Cardiac septum (tissue), 1 donor: ENCODE measurements around the gene USP34. TPM values are rescaled to one million over a fixed set of nuclear protein-coding genes. Genes with fewer than 3 reads are reported as not detected.
A peak's percentile ranks its signal among the peaks of the same experiment; 100 is the strongest.

Source experiments
- DNase-seq: peaks from one replicate; pipeline ENCODE4 v3.0.0-alpha.2; 2020; ENCODE audit warnings: low spot score
- intact Hi-C: fragments of 100-400 bp; cut with DNase I; formaldehyde crosslinking; loops from one replicate; pipeline ENCODE4 v1.14.0; 2022
- total RNA-seq: library from RNA; stranded (reverse); fragmentation: NEBNext Ultra II Directional; extraction: Animal tissue kit (Norgen Biotek cat#: 25700); gene quantifications from one replicate; pipeline ENCODE4 v1.2.1, GENCODE V29; 2021
- donor health status: DM: no; HTN: no; CAD: no.

Gene USP34
- total RNA-seq, 1 donor from 2014 or later = 73.2 TPM

- no peak for DNase-seq
- intact Hi-C loops = no loop called here
Observed at GRCh38 chr2:61435291-61435690, 35.6 kb downstream of the USP34 start.

GRCh38 chr2:61434314-61434713, 36.6 kb downstream of the USP34 start:
- DNase-seq = no peak
- intact Hi-C loops = no loop called here

GRCh38 chr2:61433606-61434005, 37.3 kb downstream of the USP34 start:
- DNase-seq = no peak
- intact Hi-C loops = no loop called here

- no peak for DNase-seq
- intact Hi-C loops = no loop called here
Observed at GRCh38 chr2:61432990-61433389, 37.9 kb downstream of the USP34 start.

GRCh38 chr2:61431345-61431744, 39.5 kb downstream of the USP34 start:
- no peak for DNase-seq

GRCh38 chr2:61426267-61426897, 44.5 kb downstream of the USP34 start:
- intact Hi-C loops = no loop called here
- DNase-seq = peak; percentile 79

More at GRCh38 chr2:61431345-61431744, 39.5 kb downstream of the USP34 start:
- intact Hi-C loops = no loop called here

GRCh38 chr2:61425605-61426155, 45.2 kb downstream of the USP34 start:
- no peak for DNase-seq
- intact Hi-C loops = no loop called here

GRCh38 chr2:61423714-61424113, 47.2 kb downstream of the USP34 start:
- intact Hi-C loops = no loop called here

GRCh38 chr2:61421611-61422010, 49.3 kb downstream of the USP34 start:
- no peak for DNase-seq
- intact Hi-C loops = no loop called here

More at GRCh38 chr2:61423714-61424113, 47.2 kb downstream of the USP34 start:
- no peak for DNase-seq

- intact Hi-C loops = no loop called here
- no peak for DNase-seq
Observed at GRCh38 chr2:61420991-61421544, 49.8 kb downstream of the USP34 start.

- intact Hi-C loops = no loop called here
Observed at GRCh38 chr2:61419570-61419969, 51.3 kb downstream of the USP34 start.

GRCh38 chr2:61419129-61419528, 51.8 kb downstream of the USP34 start:
- no peak for DNase-seq
- intact Hi-C loops = no loop called here

More at GRCh38 chr2:61419570-61419969, 51.3 kb downstream of the USP34 start:
- no peak for DNase-seq

GRCh38 chr2:61416871-61417645, 53.8 kb downstream of the USP34 start:
- no peak for DNase-seq
- intact Hi-C loops = no loop called here

GRCh38 chr2:61415265-61415664, 55.6 kb downstream of the USP34 start:
- DNase-seq = no peak
- intact Hi-C loops = no loop called here

GRCh38 chr2:61414674-61415073, 56.2 kb downstream of the USP34 start:
- DNase-seq = no peak

GRCh38 chr2:61411109-61411508, 59.8 kb downstream of the USP34 start:
- no peak for DNase-seq
- intact Hi-C loops = no loop called here

More at GRCh38 chr2:61414674-61415073, 56.2 kb downstream of the USP34 start:
- intact Hi-C loops = no loop called here

- intact Hi-C loops = no loop called here
Observed at GRCh38 chr2:61410185-61410584, 60.7 kb downstream of the USP34 start.

GRCh38 chr2:61405813-61406212, 65.1 kb downstream of the USP34 start:
- intact Hi-C loops = no loop called here
- no peak for DNase-seq

More at GRCh38 chr2:61410185-61410584, 60.7 kb downstream of the USP34 start:
- no peak for DNase-seq

- intact Hi-C loops = no loop called here
Observed at GRCh38 chr2:61404438-61404837, 66.4 kb downstream of the USP34 start.

GRCh38 chr2:61398413-61398812, 72.5 kb downstream of the USP34 start:
- intact Hi-C loops = no loop called here
- no peak for DNase-seq

More at GRCh38 chr2:61404438-61404837, 66.4 kb downstream of the USP34 start:
- DNase-seq = no peak
